GM18519 (cell line): Measurements from ENCODE around the gene CERCAM.
"Not testable (repeated sequence)": the region's sequence is repeated elsewhere in the genome, so short reads cannot be mapped to it uniquely, and the experiment has no call there.

Experiments
- ATAC-seq: cut with Tn5 transposase; IDR thresholded peaks from one replicate; pipeline ENCODE4 v1.9.1; 2021; ENCODE audit warnings: mild to moderate bottlenecking, moderate library complexity; ENCODE audit not compliant: unreplicated experiment, low FRiP score

The CERCAM gene

GRCh38 chr9:128416014-128416413 is 4.6 kb upstream of the CERCAM start:
- ATAC-seq, result no peak

- no peak for ATAC-seq
Measured at GRCh38 chr9:128416432-128417019, 4.1 kb upstream of the CERCAM start.

- no peak for ATAC-seq
Measured at GRCh38 chr9:128419061-128419925, 1.4 kb upstream of the CERCAM start.

- ATAC-seq, result peak; percentile 58
Measured at GRCh38 chr9:128420060-128420650, 502 bp upstream of the CERCAM start.

GRCh38 chr9:128421482-128421996 is 882 bp downstream of the CERCAM start:
- ATAC-seq, result no peak

- ATAC-seq, result not testable (repeated sequence)
Measured at GRCh38 chr9:128422022-128422782, 1.5 kb downstream of the CERCAM start.

- no peak for ATAC-seq
Measured at GRCh38 chr9:128422783-128423150, 2.1 kb downstream of the CERCAM start.

GRCh38 chr9:128423356-128423755 is 2.7 kb downstream of the CERCAM start:
- ATAC-seq, result not testable (repeated sequence)

- no peak for ATAC-seq
Measured at GRCh38 chr9:128424268-128424780, 3.7 kb downstream of the CERCAM start.

- no peak for ATAC-seq
Measured at GRCh38 chr9:128428644-128429512, 8.2 kb downstream of the CERCAM start.

- ATAC-seq, result no peak
Measured at GRCh38 chr9:128429513-128430086, 8.9 kb downstream of the CERCAM start.

GRCh38 chr9:128431207-128431606 is 10.6 kb downstream of the CERCAM start:
- no peak for ATAC-seq

GRCh38 chr9:128434340-128434739 is 13.7 kb downstream of the CERCAM start:
- no peak for ATAC-seq

GRCh38 chr9:128435611-128436010 is 15.0 kb downstream of the CERCAM start:
- ATAC-seq, result no peak

GRCh38 chr9:128438343-128439109 is 17.9 kb downstream of the CERCAM start:
- ATAC-seq, result no peak

- no peak for ATAC-seq
Measured at GRCh38 chr9:128439273-128439672, 18.6 kb downstream of the CERCAM start.

GRCh38 chr9:128442150-128442549 is 21.5 kb downstream of the CERCAM start:
- no peak for ATAC-seq

- ATAC-seq, result not testable (repeated sequence)
Measured at GRCh38 chr9:128446505-128446904, 25.8 kb downstream of the CERCAM start.
